Measurements from ENCODE around the gene TOP2A.

DNA sequence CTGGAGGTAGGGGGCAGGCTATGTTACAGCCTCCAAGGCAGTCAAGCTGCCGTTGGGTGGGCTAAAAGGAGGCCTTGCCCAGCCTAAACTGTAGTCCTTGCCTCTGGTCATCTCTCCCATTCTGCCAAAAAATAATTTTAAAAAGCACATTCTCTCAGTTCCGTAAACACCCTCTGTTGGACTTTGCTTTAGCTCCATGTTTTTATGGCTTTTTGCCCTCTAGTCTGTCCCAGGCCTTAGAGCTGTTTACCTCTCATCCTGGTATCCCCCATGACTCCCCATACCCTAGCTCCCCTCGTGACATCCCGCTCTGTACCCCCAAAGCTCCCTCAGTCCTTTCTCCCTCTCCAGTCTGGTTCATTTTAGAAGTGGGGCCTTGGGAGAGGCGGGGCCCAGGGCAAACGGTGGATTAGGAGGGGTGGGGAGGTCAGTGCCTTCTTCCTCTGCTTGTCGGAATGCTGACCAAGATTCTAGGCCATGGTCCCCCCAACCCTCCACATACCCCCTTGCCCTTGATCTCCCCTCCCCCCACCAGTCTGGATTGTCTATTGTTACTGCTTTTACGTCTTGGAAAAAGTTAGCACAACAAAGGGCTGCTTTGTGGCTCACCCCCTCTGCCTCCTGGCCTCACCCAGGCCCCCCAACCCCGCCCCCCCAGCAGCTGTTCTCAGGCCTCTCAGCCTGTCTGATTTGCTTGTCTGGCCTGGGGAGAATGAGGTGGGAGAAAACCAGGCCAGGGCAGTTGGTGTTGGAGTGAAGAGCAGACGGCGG lies 71.5 kb downstream of the TOP2A start:
- no peak for TF ChIP-seq BHLHE40 (IDR thresholded peaks at IDR 0.05; ENCODE audit: borderline replicate concordance)
- TF ChIP-seq HDGF (IDR thresholded peaks at IDR 0.05; ENCODE audit: borderline replicate concordance) = no peak
- TF ChIP-seq ARNT (IDR thresholded peaks at IDR 0.05) = no peak
- no peak for TF ChIP-seq FOXA1 (IDR thresholded peaks at IDR 0.05)
- TF ChIP-seq SP1 (IDR thresholded peaks at IDR 0.05) = no peak
- TF ChIP-seq FOXK2 (IDR thresholded peaks at IDR 0.05) = no peak
- TF ChIP-seq, protein P1, sequence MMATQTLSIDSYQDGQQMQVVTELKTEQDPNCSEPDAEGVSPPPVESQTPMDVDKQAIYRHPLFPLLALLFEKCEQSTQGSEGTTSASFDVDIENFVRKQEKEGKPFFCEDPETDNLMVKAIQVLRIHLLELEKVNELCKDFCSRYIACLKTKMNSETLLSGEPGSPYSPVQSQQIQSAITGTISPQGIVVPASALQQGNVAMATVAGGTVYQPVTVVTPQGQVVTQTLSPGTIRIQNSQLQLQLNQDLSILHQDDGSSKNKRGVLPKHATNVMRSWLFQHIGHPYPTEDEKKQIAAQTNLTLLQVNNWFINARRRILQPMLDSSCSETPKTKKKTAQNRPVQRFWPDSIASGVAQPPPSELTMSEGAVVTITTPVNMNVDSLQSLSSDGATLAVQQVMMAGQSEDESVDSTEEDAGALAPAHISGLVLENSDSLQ (IDR thresholded peaks at IDR 0.05) = no peak

Measured in HEK293T (cell line).